Adrenal gland (tissue), 12 donors: Measurements from ENCODE around the gene TUT4. TPM values are rescaled to one million over a fixed set of nuclear protein-coding genes. Genes with fewer than 3 reads are reported as not detected.

ENCODE experiments used
- DNase-seq, 7 donors: peaks; one replicate each; pipeline ENCODE4 v3.0.0-alpha.2; 2019 to 2020
- H3K27ac ChIP-seq, 5 donors: fragments of 200-600 bp; sonication (generic) in 4 of 5; 1 replicate in 3 of 5; 2 replicates in 2 of 5; pipeline versions ENCODE4 v1.5.1 to v1.8.0; 2016 to 2020; ENCODE audit warnings: mild to moderate bottlenecking in 1 of 5
- H3K27me3 ChIP-seq: fragments of 200-600 bp; 2 replicates; pipeline ENCODE4 v1.8.0; 2021
- H3K36me3 ChIP-seq, 2 donors: fragments of 200-600 bp; replicated peaks in 1 of 2; 1 replicate in 1 of 2; 2 replicates in 1 of 2; pipeline versions ENCODE4 v1.5.1 to v1.8.0; 2018 to 2022
- H3K4me1 ChIP-seq, 2 donors: fragments of 200-600 bp; replicated peaks in 1 of 2; 1 replicate in 1 of 2; 2 replicates in 1 of 2; pipeline versions ENCODE4 v1.5.1 to v1.8.0; 2018 to 2021
- H3K4me3 ChIP-seq, 4 donors: fragments of 200-600 bp; sonication (generic) in 3 of 4; one replicate each; pipeline ENCODE4 v1.5.1; 2016 to 2018
- H3K9me3 ChIP-seq, 3 donors: fragments of 200-600 bp; sonication (generic) in 1 of 3; replicated peaks in 1 of 3; 1 replicate in 2 of 3; 2 replicates in 1 of 3; pipeline versions ENCODE4 v1.5.1 to v1.8.0; 2016 to 2021
- POLR2A ChIP-seq, 2 donors: fragments of 450-650 bp; IDR thresholded peaks; one replicate each; pipeline ENCODE4 v1.6.1; 2017; ENCODE audit warnings: antibody characterized with exemption in 2 of 2, mild to moderate bottlenecking in 2 of 2, moderate library complexity in 1 of 2
- WGBS, 4 donors: extraction: QIAGEN DNeasy Blood & Tissue Kit in 2 of 4; methylation state at CpG; one replicate each; pipeline versions ENCODE4 v1.1.5 to v1.1.7; 2013 to 2017; 5-methylcytosine and 5-hydroxymethylcytosine counted together
- intact Hi-C, 2 donors: fragments of 100-400 bp; cut with DNase I; formaldehyde crosslinking; loops; one replicate each; pipeline versions ENCODE4 v1.14.1 to v1.15.0; 2022 to 2023
- polyA plus RNA-seq, 3 donors: library from polyadenylated mRNA; stranded (reverse); fragments of 200-250 nt in 2 of 3; fragments of 350-450 nt in 1 of 3; fragmentation: Illumina TruSeq in 1 of 3; extraction: RNeasy Lipid Tissue Mini Kit (QIAGEN cat#74804) in 1 of 3; gene quantifications; one replicate each; pipeline ENCODE4 v1.2.3, GENCODE V29; 2013 to 2014
- total RNA-seq, 9 donors: library from RNA; depleted of rRNA in 4 of 9; stranded (reverse); fragments of >200 nt in 4 of 9; fragments of 120-200 nt in 1 of 9; fragmentation: NEBNext Ultra II Directional in 1 of 9; extraction: Animal tissue kit (Norgen Biotek cat#: 25700) in 1 of 9; gene quantifications; one replicate each; pipeline versions ENCODE4 v1.1.0 to v1.2.4, GENCODE V29; 2013 to 2023
- TF ChIP-seq, protein P1 (sequence below), 6 experiments: fragments of 450-650 bp in 4 of 6; fragments of 200-600 bp in 2 of 6; sonication (generic) in 1 of 6; IDR thresholded peaks; 1 replicate in 5 of 6; 2 replicates in 1 of 6; pipeline versions ENCODE4 v1.5.1 to v1.8.0; 2016 to 2021; ENCODE audit warnings: antibody characterized with exemption in 6 of 6, mild to moderate bottlenecking in 2 of 6, moderate library complexity in 1 of 6
- donor health status: healthy with polysubstance abuse.
- donor health status: Bipolar disorder and iron deficiency.
- donor health status: DM: yes; HTN: yes; CAD: no.
- donor health status: DM: no; HTN: no; CAD: no.
- donor health status: DM: no; HTN: no; CAD: no.
- donor health status: DM: yes; HTN: yes; CAD: no.

TUT4 gene
- total and polyA plus RNA-seq, 12 donors, result 29.7 to 80.9 (median 66.1) TPM

DNA sequence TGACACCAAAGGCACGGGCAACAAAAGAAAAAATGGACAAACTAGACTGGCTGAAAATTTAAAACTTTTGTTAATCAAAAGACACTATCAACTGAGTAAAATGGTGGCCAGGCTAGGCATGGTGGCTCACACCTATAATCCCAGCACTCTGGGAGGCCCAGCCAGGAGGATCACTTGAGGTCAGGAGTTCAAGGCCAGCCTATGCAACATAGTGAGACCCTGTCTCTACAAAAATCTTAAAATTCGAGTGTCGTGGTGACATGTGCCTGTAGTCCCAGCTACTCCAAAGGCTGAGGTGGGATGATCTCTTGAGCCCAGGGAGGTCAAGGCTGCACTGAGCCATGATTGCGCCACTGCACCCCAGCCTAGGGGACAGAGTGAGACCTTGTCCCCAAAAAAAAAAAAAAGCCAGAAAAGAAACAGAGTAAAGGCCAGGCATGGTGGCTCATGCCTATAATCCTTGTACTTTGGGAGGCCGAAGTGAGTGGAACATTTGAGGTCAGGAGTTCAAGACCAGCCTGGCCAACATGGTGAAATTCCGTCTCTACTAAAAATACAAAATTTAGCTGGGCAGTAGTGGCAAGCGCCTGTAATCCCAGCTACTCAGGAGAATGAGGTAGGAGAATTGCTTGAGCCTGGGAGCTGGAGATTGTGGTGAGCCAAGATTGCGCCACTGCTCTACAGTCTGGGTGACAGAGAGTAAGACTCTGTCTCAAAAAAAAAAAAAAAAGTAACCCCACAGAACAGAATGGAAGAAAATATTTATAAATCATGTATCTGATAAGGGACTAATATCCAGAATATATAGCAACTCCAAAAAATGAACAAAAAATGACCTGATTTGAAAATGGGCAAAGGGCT is 8.0 kb downstream of the TUT4 start:
- Histone ChIP-seq H3K9me3 (peaks cover 0 to 16% (median 0%) of the 10 kb centered on the region in 3 donors), H3K27ac (no peak overlapping the region), H3K4me1 (peaks cover 0 to 14% of the 10 kb centered on the region in 2 donors), H3K36me3 (no peaks in the 10 kb centered on the region), H3K27me3 (no peaks in the 10 kb centered on the region), H3K4me3 (no peak overlapping the region)
- intact Hi-C loops, result no loop called here
- WGBS, 4 donors, result 80 to 93% (median 89%) methylated on average over 8 of the region's 8 CpGs
- no peak for TF ChIP-seq POLR2A (IDR thresholded peaks at IDR 0.05)
- TF ChIP-seq, protein P1, sequence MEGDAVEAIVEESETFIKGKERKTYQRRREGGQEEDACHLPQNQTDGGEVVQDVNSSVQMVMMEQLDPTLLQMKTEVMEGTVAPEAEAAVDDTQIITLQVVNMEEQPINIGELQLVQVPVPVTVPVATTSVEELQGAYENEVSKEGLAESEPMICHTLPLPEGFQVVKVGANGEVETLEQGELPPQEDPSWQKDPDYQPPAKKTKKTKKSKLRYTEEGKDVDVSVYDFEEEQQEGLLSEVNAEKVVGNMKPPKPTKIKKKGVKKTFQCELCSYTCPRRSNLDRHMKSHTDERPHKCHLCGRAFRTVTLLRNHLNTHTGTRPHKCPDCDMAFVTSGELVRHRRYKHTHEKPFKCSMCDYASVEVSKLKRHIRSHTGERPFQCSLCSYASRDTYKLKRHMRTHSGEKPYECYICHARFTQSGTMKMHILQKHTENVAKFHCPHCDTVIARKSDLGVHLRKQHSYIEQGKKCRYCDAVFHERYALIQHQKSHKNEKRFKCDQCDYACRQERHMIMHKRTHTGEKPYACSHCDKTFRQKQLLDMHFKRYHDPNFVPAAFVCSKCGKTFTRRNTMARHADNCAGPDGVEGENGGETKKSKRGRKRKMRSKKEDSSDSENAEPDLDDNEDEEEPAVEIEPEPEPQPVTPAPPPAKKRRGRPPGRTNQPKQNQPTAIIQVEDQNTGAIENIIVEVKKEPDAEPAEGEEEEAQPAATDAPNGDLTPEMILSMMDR (IDR thresholded peaks at IDR 0.05), result no peak
- peak in 1 of 7 donors; percentile 26 for DNase-seq

DNA sequence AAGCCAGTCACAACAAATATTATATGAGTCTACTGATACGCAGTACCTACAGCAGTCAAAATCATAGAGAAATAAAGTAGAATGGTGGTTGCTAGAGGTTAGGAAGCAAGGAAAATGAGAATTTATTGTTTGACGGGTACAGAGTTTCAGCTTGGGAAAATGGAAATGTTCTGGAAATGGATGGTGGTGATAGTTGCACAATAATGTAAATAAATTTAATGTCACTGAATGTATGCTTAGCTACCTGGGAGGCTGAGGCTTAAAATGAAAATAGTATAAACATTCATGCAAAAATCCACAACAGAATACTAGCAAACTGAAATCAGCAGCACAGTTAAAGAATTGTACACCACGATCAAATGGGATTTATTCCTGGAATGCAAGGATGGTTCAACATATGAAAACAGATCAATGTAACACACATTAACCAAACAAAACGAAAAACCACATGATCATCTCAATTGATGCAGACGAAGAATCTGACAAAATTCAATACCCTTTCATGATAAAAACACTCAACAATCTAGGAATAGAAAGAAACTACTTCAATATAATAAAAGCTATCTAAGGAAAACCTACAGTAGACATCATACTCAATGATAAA is 10.7 kb downstream of the TUT4 start:
- Histone ChIP-seq H3K36me3 (no peaks in the 10 kb centered on the region), H3K4me3 (no peak overlapping the region), H3K27me3 (no peaks in the 10 kb centered on the region), H3K4me1 (no peaks in the 10 kb centered on the region), H3K9me3 (peaks cover 0 to 16% (median 0%) of the 10 kb centered on the region in 3 donors), H3K27ac (no peak overlapping the region)
- intact Hi-C loops, result no loop called here
- TF ChIP-seq, protein P1 (IDR thresholded peaks at IDR 0.05), result no peak
- 95 to 98% (median 97%) methylated on average over 5 of the region's 5 CpGs for WGBS, 4 donors
- no peak for DNase-seq

DNA sequence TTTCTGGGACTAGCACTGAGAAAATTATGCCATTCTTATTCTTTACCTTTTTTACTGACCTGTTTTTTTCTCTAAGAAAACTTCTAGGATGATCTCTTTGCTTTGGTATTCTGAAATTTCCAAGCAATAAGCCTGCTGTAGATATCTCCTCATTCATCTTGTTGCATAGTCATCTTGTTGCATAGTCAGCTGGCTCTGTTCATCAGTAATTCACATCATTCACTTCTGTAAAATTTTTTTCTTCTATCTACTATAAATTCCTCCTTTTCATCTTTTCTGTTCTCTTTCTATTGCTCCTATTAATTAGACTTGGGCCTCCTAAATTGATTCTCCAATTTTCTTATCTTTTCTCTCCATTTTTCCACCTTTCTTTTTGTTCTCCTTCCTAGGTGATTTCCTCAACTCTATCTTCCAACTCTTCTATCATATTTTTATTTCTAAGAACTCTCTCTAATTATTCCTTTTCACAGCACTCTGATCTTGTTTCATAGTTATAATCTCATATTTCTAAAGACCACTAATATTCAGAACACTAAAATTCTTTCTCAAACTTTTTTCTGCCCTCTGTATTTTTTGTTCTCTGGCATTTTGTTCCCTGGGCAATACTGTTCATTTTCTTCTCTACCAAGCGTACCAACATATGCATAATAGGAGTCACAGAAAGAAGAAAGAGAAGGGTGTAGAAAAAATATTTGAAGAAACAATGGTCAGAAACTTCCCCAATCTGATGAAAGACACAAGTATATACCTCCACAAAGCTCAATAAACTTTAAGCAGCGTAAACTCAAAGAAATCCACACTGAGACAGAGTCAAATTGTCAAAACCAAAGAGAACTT is 17.7 kb downstream of the TUT4 start:
- Histone ChIP-seq H3K36me3 (no peaks in the 10 kb centered on the region), H3K27ac (no peak overlapping the region), H3K4me1 (peaks cover 0 to 9% of the 10 kb centered on the region in 2 donors), H3K9me3 (peaks cover 0 to 10% (median 0%) of the 10 kb centered on the region in 3 donors), H3K27me3 (no peaks in the 10 kb centered on the region), H3K4me3 (no peak overlapping the region)
- TF ChIP-seq, protein P1 (IDR thresholded peaks at IDR 0.05), result no peak
- no peak for TF ChIP-seq POLR2A (IDR thresholded peaks at IDR 0.05)
- intact Hi-C loops, result no loop called here
- DNase-seq, result no peak
- 95 to 99% (median 97%) methylated on average over 2 of the region's 2 CpGs for WGBS, 4 donors

DNA sequence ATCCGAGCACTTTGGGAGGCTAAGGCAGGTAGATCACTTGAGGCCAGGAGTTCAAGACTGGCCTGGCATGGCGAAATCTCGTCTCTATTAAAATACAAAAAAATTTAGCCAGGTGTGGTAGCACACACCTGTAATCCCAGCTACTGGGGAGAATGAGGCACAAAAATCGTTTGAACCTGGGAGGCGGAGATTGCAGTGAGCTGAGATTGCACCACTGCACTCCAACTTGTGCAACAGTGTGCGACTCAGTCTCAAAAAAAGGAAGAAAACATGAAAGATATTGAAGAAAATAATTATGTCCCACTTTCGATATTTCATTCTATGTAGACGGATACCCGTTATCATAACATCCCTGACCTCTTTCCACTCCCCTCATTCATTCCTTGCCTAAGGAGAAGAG is 19.2 kb downstream of the TUT4 start:
- intact Hi-C loops, result no loop called here
- 87 to 95% (median 92%) methylated on average over 9 of the region's 9 CpGs for WGBS, 4 donors
- TF ChIP-seq POLR2A (IDR thresholded peaks at IDR 0.05), result no peak
- TF ChIP-seq, protein P1 (IDR thresholded peaks at IDR 0.05), result no peak

More for the DNA sequence above, 19.2 kb downstream of the TUT4 start:
- Histone ChIP-seq H3K27ac (no peak overlapping the region), H3K9me3 (peaks cover 0 to 10% (median 0%) of the 10 kb centered on the region in 3 donors), H3K27me3 (no peaks in the 10 kb centered on the region), H3K4me1 (peaks cover 0 to 15% of the 10 kb centered on the region in 2 donors), H3K4me3 (no peak overlapping the region), H3K36me3 (no peaks in the 10 kb centered on the region)
- DNase-seq, result no peak
